Neural cell (in vitro differentiated cells): Measurements from ENCODE around the gene ST6GALNAC2.

Experiments used
- REST ChIP-seq: IDR thresholded peaks from 2 replicates; pipeline ENCODE4 v1.6.1; 2012; ENCODE audit warnings: borderline replicate concordance
- TAF1 ChIP-seq: IDR thresholded peaks from 2 replicates; pipeline ENCODE4 v1.6.1; 2012; ENCODE audit warnings: low read depth

DNA sequence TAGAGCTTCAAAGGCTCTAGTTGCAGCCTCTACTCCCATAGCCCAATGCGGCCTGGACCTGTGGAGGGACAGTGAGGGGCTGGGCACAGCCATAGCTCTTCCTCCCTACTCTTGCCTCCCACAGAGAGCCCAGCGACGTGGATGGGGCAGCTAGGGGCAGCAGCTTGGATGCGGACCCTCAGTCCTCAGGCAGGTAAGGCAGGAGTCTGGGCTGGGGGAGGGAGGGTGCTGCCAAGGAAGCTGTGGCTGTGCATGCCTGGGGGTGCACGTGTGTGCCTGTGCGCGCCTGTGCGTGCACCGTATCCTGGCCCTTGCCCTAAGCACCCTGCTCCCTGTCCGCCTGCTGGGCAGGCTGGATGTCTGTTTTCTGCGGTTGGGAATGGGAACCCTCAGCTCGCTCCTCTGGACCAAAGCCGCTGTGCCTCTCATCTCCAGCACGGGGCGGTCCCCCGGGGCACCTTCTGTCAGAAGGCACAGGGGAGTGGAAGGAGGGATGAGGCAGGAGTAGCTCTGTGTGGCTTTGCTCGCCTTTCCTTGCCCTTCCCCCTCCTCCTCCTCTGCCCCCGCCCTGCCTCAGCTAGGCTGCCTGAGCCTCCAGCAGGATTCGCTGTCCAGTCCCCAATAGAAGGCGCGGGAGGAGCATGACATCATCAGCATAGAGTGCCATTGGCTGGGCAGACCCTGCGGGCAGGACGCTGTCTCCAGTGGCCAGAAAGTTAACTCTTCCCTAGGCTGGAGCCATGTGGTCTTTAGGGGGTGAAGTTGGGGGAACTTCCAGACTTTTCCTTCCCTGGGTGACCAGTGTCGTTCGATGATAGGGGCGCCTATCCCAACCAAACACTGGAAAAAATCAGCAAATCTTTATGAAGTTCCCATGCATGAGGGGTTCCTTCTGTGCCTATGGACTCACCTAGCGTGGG, 45.0 kb downstream of the ST6GALNAC2 start:
- TF ChIP-seq REST, result peak; percentile 77
- TF ChIP-seq TAF1, result peak; percentile 72
